IPS-18a (cell line): ENCODE results near the gene SPOCD1.

Experiments
- H3K27ac ChIP-seq: one replicate; pipeline ENCODE4 v1.5.1; 2013; ENCODE audit warnings: low read length
- H3K27me3 ChIP-seq: one replicate; pipeline ENCODE4 v1.6.1; 2013; ENCODE audit warnings: mild to moderate bottlenecking, low read length; ENCODE audit not compliant: control insufficient read depth, insufficient read depth
- H3K36me3 ChIP-seq: one replicate; pipeline ENCODE4 v1.6.1; 2013; ENCODE audit warnings: low read depth, low read length; ENCODE audit not compliant: control insufficient read depth
- H3K4me1 ChIP-seq: one replicate; pipeline ENCODE4 v1.6.1; 2013; ENCODE audit warnings: low read depth, low read length; ENCODE audit not compliant: control insufficient read depth
- H3K4me3 ChIP-seq: one replicate; pipeline ENCODE4 v1.5.1; 2013; ENCODE audit warnings: low read length
- H3K9ac ChIP-seq: one replicate; pipeline ENCODE4 v1.6.1; 2013; ENCODE audit warnings: mild to moderate bottlenecking, low read length, moderate library complexity
- H3K9me3 ChIP-seq: one replicate; pipeline ENCODE4 v1.6.1; 2013; ENCODE audit warnings: low read depth, low read length; ENCODE audit not compliant: control insufficient read depth

The SPOCD1 gene

GRCh38 chr1:31846484-31846883, 30.7 kb upstream of the SPOCD1 start:
- no peak overlapping the region for H3K9ac ChIP-seq
- H3K36me3 ChIP-seq, result no peaks in the 10 kb centered on the region
- no peaks in the 10 kb centered on the region for H3K4me1 ChIP-seq
- no peaks in the 10 kb centered on the region for H3K27me3 ChIP-seq
- no peaks in the 10 kb centered on the region for H3K9me3 ChIP-seq
- H3K4me3 ChIP-seq, result no peak overlapping the region
- H3K27ac ChIP-seq, result no peak overlapping the region

- Histone ChIP-seq H3K9ac (no peak overlapping the region), H3K36me3 (no peaks in the 10 kb centered on the region), H3K27ac (no peak overlapping the region), H3K27me3 (no peaks in the 10 kb centered on the region), H3K9me3 (no peaks in the 10 kb centered on the region), H3K4me1 (no peaks in the 10 kb centered on the region), H3K4me3 (no peak overlapping the region)
These were observed 27.7 kb upstream of the SPOCD1 start for GRCh38 chr1:31843506-31843905.

- Histone ChIP-seq H3K27ac (no peak overlapping the region), H3K27me3 (no peaks in the 10 kb centered on the region), H3K4me3 (no peak overlapping the region), H3K9me3 (no peaks in the 10 kb centered on the region), H3K4me1 (no peaks in the 10 kb centered on the region), H3K9ac (no peak overlapping the region), H3K36me3 (no peaks in the 10 kb centered on the region)
These were observed 24.0 kb upstream of the SPOCD1 start for GRCh38 chr1:31839662-31840343.

- H3K27me3 ChIP-seq, result no peaks in the 10 kb centered on the region
- H3K27ac ChIP-seq, result no peak overlapping the region
- H3K9me3 ChIP-seq, result no peaks in the 10 kb centered on the region
- no peak overlapping the region for H3K9ac ChIP-seq
- no peaks in the 10 kb centered on the region for H3K4me1 ChIP-seq
- no peak overlapping the region for H3K4me3 ChIP-seq
- H3K36me3 ChIP-seq, result no peaks in the 10 kb centered on the region
These were observed 21.8 kb upstream of the SPOCD1 start for GRCh38 chr1:31837451-31838158.

- H3K9me3 ChIP-seq, result no peaks in the 10 kb centered on the region
- H3K9ac ChIP-seq, result no peak overlapping the region
- H3K4me3 ChIP-seq, result no peak overlapping the region
These were observed 20.8 kb upstream of the SPOCD1 start for GRCh38 chr1:31836638-31837037.

GRCh38 chr1:31835415-31835814, 19.6 kb upstream of the SPOCD1 start:
- Histone ChIP-seq H3K4me1 (no peaks in the 10 kb centered on the region), H3K9me3 (no peaks in the 10 kb centered on the region), H3K4me3 (no peak overlapping the region), H3K27me3 (no peaks in the 10 kb centered on the region), H3K9ac (no peak overlapping the region), H3K27ac (no peak overlapping the region), H3K36me3 (no peaks in the 10 kb centered on the region)

More at GRCh38 chr1:31836638-31837037, 20.8 kb upstream of the SPOCD1 start:
- H3K27me3 ChIP-seq, result no peaks in the 10 kb centered on the region
- no peaks in the 10 kb centered on the region for H3K36me3 ChIP-seq
- no peaks in the 10 kb centered on the region for H3K4me1 ChIP-seq
- no peak overlapping the region for H3K27ac ChIP-seq

GRCh38 chr1:31834501-31834900, 18.7 kb upstream of the SPOCD1 start:
- Histone ChIP-seq H3K9me3 (no peaks in the 10 kb centered on the region), H3K27ac (no peak overlapping the region), H3K27me3 (no peaks in the 10 kb centered on the region), H3K4me3 (no peak overlapping the region), H3K9ac (no peak overlapping the region), H3K4me1 (no peaks in the 10 kb centered on the region), H3K36me3 (no peaks in the 10 kb centered on the region)

- Histone ChIP-seq H3K9ac (no peak overlapping the region), H3K36me3 (no peaks in the 10 kb centered on the region), H3K9me3 (no peaks in the 10 kb centered on the region), H3K4me1 (no peaks in the 10 kb centered on the region), H3K27me3 (no peaks in the 10 kb centered on the region), H3K27ac (no peak overlapping the region), H3K4me3 (no peak overlapping the region)
These were observed 15.9 kb upstream of the SPOCD1 start for GRCh38 chr1:31831397-31832378.

- H3K27ac ChIP-seq, result no peak overlapping the region
- H3K9me3 ChIP-seq, result no peaks in the 10 kb centered on the region
- H3K36me3 ChIP-seq, result no peaks in the 10 kb centered on the region
- H3K27me3 ChIP-seq, result no peaks in the 10 kb centered on the region
- H3K4me3 ChIP-seq, result no peak overlapping the region
- no peak overlapping the region for H3K9ac ChIP-seq
- no peaks in the 10 kb centered on the region for H3K4me1 ChIP-seq
These were observed 14.7 kb upstream of the SPOCD1 start for GRCh38 chr1:31830511-31830910.

- no peak overlapping the region for H3K9ac ChIP-seq
- H3K36me3 ChIP-seq, result no peaks in the 10 kb centered on the region
- H3K27me3 ChIP-seq, result no peaks in the 10 kb centered on the region
- no peaks in the 10 kb centered on the region for H3K9me3 ChIP-seq
- H3K4me1 ChIP-seq, result no peaks in the 10 kb centered on the region
- H3K27ac ChIP-seq, result no peak overlapping the region
- H3K4me3 ChIP-seq, result no peak overlapping the region
These were observed 14.2 kb upstream of the SPOCD1 start for GRCh38 chr1:31830065-31830464.

GRCh38 chr1:31828926-31829690, 13.3 kb upstream of the SPOCD1 start:
- Histone ChIP-seq H3K9ac (no peak overlapping the region), H3K4me1 (no peaks in the 10 kb centered on the region), H3K27ac (no peak overlapping the region), H3K36me3 (no peaks in the 10 kb centered on the region), H3K4me3 (no peak overlapping the region), H3K9me3 (no peaks in the 10 kb centered on the region), H3K27me3 (no peaks in the 10 kb centered on the region)
